Ishikawa (cell line): Measurements from ENCODE around the gene QRSL1.

Experiments used
- CEBPB ChIP-seq: IDR thresholded peaks from 2 replicates; pipeline ENCODE4 v1.6.1; 2012
- CREB1 ChIP-seq: IDR thresholded peaks from 2 replicates; pipeline ENCODE4 v1.6.1; 2012; ENCODE audit warnings: low read depth
- EGR1 ChIP-seq: IDR thresholded peaks from 2 replicates; pipeline ENCODE4 v1.6.1; 2012
- EP300 ChIP-seq: IDR thresholded peaks from 2 replicates; pipeline ENCODE4 v1.6.1; 2012; ENCODE audit warnings: borderline replicate concordance
- FOXM1 ChIP-seq: IDR thresholded peaks from 2 replicates; pipeline ENCODE4 v1.6.1; 2012; ENCODE audit warnings: low read depth, borderline replicate concordance
- MAX ChIP-seq: IDR thresholded peaks from 2 replicates; pipeline ENCODE4 v1.6.1; 2012
- NFIC ChIP-seq: IDR thresholded peaks from 2 replicates; pipeline ENCODE4 v1.6.1; 2012
- RAD21 ChIP-seq: IDR thresholded peaks from 2 replicates; pipeline ENCODE4 v1.6.1; 2012; ENCODE audit warnings: low read depth
- REST ChIP-seq: IDR thresholded peaks from 2 replicates; pipeline ENCODE4 v1.6.1; 2012; ENCODE audit warnings: low read depth, mild to moderate bottlenecking
- TAF1 ChIP-seq: IDR thresholded peaks from 2 replicates; pipeline ENCODE4 v1.6.1; 2012; ENCODE audit warnings: low read depth, mild to moderate bottlenecking
- TCF12 ChIP-seq: IDR thresholded peaks from 2 replicates; pipeline ENCODE4 v1.6.1; 2012; ENCODE audit warnings: low read depth
- TEAD4 ChIP-seq: IDR thresholded peaks from 2 replicates; pipeline ENCODE4 v1.6.1; 2012
- YY1 ChIP-seq: IDR thresholded peaks from 2 replicates; pipeline ENCODE4 v1.6.1; 2012; ENCODE audit warnings: low read depth
- ZBTB7A ChIP-seq: IDR thresholded peaks from 2 replicates; pipeline ENCODE4 v1.6.1; 2012; ENCODE audit warnings: low read depth
- TF ChIP-seq, protein P1 (sequence below): IDR thresholded peaks from 2 replicates; pipeline ENCODE4 v1.6.1; 2012

QRSL1 gene, protein sequence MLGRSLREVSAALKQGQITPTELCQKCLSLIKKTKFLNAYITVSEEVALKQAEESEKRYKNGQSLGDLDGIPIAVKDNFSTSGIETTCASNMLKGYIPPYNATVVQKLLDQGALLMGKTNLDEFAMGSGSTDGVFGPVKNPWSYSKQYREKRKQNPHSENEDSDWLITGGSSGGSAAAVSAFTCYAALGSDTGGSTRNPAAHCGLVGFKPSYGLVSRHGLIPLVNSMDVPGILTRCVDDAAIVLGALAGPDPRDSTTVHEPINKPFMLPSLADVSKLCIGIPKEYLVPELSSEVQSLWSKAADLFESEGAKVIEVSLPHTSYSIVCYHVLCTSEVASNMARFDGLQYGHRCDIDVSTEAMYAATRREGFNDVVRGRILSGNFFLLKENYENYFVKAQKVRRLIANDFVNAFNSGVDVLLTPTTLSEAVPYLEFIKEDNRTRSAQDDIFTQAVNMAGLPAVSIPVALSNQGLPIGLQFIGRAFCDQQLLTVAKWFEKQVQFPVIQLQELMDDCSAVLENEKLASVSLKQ

DNA sequence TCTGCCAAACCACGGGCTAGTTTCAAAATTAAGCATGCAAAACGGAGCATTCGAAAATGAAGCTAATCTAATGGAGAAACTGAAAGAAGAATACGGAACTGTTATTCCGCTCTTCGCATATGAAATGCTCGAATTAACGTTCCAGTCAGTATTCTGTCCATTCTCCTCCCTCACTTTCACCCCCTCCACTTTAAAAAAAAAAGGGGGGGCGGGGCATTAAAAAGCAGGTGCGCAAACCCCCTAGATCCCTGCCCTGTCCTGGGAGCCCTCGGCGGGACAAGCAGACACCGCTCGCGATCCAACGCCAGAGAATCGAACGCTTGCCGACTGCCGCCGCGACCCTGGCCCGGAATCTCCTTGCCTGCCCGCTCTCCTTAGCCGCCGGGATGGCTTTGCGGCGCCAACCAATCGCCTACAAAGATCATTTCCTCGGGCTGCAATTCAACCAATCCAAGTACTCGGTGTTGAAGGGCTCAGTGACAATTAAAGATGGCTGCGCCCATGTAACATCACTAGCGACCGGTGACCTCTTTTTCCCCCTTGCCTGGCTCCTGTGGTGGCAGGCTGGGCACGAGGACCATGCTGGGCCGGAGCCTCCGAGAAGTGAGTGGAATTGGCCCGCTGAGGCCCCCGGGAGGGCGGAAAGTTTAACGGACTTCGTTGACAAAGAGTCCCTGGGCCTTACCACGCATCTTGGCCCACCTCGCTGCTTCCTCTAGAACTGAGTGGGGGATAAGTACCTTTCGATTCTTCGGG lies at the start of gene QRSL1, which contains the start of gene RTN4IP1:
Gene QRSL1 (plus strand): TSS at position 476 of the 756 bp plus-strand sequence. CDS start 104 bp downstream, at position 580.
Gene RTN4IP1 (minus strand): TSS at position 396 of the 756 bp plus-strand sequence. CDS start 477 bp downstream, outside the sequence.
- TF ChIP-seq CEBPB (no peak), NFIC (peak; percentile 34; the same call in 1 of the 2 replicates), TEAD4 (no peak; the same call in 1 of the 2 replicates), MAX (peak; percentile 77), CREB1 (peak; percentile 61), TCF12 (peak; percentile 36; the same call in 1 of the 2 replicates), TAF1 (peak; percentile 84), ZBTB7A (no peak), YY1 (peak; percentile 98), FOXM1 (no peak)
- TF ChIP-seq, protein P1, sequence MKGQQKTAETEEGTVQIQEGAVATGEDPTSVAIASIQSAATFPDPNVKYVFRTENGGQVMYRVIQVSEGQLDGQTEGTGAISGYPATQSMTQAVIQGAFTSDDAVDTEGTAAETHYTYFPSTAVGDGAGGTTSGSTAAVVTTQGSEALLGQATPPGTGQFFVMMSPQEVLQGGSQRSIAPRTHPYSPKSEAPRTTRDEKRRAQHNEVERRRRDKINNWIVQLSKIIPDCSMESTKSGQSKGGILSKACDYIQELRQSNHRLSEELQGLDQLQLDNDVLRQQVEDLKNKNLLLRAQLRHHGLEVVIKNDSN, result no peak

DNA sequence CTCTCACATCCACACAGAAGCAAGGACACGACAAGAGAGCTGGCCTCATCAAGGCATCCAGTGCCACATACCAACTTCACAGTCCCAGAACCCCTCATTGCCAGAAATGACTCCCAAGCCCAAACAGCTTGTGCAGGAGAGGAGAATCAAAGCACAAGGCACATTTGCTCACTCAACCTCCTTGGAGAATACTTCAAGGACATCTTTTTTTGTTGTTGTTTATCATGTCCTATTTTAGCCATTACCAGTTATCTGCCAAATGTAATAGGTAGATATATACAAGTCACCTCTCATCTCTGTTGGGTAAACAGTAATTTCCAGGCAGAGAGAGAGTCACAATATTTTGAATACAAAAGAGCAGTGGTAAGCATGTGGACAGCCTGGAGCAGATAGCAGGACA lies 47.9 kb upstream of the QRSL1 start:
- TF ChIP-seq FOXM1 (no peak), TAF1 (no peak), EP300 (no peak), TCF12 (no peak), NFIC (no peak), MAX (no peak), RAD21 (no peak), CEBPB (no peak), REST (no peak), CREB1 (no peak), YY1 (no peak), ZBTB7A (no peak), TEAD4 (no peak)

- TF ChIP-seq ZBTB7A (no peak), CEBPB (no peak), MAX (no peak), NFIC (no peak), CREB1 (no peak), TEAD4 (no peak), REST (no peak), TAF1 (no peak), FOXM1 (no peak), YY1 (no peak), RAD21 (no peak), EP300 (no peak), TCF12 (no peak), EGR1 (no peak)
- TF ChIP-seq, protein P1, result no peak
These were observed 42.5 kb upstream of the QRSL1 start for GRCh38 chr6:106586815-106587415.

- no peak for TF ChIP-seq EP300
- no peak for TF ChIP-seq RAD21
These were observed 38.1 kb upstream of the QRSL1 start for GRCh38 chr6:106591111-106591825.
